UCSD-AML1 (cell line): ENCODE results near the gene SALL1.

Experiments
- DNase-seq: peaks from one replicate; lab custom pipeline; 2025; ENCODE audit not compliant: unreplicated experiment; lab: John Stamatoyannopoulos, UW

Gene SALL1

DNA sequence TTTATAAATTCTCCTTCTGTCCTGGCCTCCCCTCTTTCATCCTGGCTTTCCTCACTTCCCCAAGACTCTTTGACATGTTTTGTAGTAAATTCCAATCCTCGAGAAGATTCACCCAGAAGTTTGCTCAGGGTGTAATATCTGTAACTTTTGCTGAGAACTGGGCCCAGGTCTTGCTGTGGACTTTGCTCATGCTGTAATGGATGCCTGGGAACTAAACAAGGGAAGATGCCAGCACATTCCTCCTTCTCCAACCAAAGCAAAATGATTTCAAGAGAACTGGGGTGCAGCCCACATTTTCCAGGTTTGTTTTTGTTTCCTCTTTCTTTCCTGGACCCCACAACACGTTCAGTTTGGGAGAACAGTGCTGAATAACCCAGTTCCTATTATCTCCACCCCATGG lies 6.6 kb upstream of the SALL1 start:
- no peak for DNase-seq

GRCh38 chr16:51156807-51157200 lies 5.7 kb upstream of the SALL1 start:
- no peak for DNase-seq

GRCh38 chr16:51155820-51156806 lies 5.0 kb upstream of the SALL1 start:
- no peak for DNase-seq

GRCh38 chr16:51155199-51155607 lies 4.1 kb upstream of the SALL1 start:
- DNase-seq: no peak

- no peak for DNase-seq
Measured at GRCh38 chr16:51154271-51155171, 3.5 kb upstream of the SALL1 start.

- DNase-seq: no peak
Measured at GRCh38 chr16:51153577-51154031, 2.5 kb upstream of the SALL1 start.

DNA sequence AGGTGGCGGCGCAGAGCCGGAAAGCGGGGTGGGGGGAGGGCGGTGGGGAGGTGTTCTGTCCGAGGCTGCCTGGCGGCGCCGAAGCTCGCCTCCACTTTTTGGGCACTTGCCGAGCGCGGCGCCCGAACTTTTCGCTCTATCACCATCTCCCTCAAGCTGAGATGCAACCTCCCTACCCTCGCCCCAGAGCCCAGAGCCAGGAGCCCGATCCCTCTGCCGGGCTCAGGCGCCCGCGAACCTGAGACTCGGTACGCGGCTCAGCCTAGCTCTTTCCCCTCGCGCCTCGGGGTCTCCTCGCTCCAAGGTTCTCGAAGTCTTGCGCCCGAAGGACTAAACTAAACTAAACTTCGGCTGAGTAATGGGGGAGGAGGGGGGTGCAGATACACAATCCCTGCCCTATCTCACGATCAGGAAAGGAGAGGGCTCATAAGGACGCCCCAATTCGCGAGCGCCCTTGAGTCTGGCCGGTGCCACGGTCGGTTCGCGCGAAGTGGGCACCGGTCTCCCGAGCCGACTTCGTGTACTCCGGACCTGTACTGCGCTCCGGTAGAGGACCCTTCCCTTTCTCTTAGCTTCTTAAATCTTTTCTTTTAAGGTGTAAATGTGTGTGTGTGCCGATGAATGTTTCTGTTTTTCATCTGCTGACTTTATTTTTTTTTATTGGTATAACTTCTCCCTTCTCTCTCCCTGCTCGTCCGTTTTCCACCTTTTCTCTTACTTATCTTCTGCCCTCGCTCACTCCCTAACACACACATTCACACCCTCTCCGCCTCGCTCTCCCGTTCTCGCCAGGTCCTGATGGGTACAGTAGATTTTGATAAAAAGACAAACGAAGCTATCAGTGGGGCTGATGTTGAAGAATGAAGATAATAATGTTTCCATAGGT lies 1.9 kb upstream of the SALL1 start:
- DNase-seq: no peak

DNA sequence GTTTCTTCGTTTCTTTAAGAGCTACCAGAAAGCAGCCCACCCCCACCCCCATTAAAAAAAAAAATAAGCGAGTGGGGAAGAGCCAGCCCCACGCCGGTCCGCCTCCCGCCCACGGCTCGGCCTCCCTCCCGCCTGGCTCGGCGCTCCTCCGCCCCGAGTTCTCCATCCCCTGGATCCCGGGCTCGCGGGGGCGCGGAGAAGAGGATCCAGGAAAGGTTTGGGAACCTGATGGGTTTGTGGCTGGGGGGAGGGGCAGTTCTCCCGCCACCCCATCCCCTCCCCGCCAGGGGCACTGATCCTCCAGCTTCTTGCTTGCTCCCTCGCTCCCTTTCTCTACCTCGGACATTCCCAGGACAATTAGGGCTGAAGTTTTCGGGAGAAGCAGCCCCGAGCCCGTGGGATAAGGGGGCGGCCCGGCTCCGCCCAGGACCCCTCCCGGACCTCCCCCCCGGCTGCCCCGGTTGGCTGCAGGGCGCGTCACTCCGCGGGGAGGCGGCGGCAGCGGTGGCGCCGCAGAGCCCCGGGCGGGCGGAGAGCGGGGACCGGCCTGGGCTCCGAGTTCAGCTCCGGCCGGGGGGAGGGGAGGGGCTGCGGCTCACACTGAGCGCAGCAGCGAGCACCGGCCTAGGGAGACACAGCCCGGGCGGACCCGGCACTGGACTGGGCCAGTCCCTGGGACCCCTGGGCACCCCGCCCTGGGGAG lies 1.0 kb upstream of the SALL1 start:
- DNase-seq: no peak

DNA sequence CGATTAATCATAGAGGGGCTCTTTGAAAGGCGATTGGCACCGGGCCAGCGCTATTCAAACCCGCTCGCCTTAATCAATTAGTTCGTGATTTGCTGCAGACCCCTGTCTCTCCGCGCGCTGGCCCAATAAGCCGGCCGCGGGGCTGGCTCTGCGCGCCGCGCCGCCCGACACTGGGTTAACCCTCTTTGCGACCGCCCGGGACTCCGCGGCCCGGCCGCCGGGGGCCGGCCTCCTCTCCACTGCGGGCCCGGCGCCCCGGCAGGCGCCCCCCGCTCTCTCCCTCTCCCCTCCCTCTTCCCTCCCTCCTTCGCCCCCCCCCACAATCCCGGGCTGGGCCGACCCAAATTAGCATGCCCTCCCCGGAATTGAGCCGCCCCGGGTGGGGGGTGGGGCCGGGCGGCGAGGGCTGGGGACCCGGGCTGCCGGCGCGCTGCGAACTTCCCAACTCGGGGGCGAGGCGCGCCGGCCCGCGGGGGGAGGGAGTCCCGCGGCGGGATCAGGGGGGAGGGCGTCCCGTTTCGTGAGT lies 428 bp upstream of the SALL1 start:
- no peak for DNase-seq

GRCh38 chr16:51150165-51150887 lies 744 bp downstream of the SALL1 start:
- no peak for DNase-seq

DNA sequence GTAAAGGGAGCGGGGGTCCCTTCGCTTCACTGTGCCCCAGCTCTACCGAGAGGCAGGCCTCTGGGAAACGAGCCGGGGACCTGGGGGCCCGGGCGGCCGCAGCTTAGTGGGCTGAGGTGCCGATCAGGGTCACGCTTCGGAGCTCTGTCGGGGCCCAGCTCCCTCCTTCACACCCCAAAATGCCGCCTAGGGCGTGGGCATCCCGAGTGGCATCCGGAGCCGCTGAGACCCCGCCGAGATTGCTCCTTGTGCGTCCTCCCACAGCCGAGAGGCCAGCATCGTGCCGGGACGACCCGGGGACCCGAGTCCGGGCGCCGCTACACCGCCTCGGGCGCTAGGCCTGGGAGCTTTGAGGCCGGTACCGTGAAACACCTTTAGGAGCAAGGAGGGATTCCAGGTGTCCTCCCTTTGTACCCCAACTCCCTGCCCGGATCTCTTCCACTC lies 1.3 kb downstream of the SALL1 start:
- no peak for DNase-seq

- no peak for DNase-seq
Measured at GRCh38 chr16:51149251-51149661, 1.8 kb downstream of the SALL1 start.

DNA sequence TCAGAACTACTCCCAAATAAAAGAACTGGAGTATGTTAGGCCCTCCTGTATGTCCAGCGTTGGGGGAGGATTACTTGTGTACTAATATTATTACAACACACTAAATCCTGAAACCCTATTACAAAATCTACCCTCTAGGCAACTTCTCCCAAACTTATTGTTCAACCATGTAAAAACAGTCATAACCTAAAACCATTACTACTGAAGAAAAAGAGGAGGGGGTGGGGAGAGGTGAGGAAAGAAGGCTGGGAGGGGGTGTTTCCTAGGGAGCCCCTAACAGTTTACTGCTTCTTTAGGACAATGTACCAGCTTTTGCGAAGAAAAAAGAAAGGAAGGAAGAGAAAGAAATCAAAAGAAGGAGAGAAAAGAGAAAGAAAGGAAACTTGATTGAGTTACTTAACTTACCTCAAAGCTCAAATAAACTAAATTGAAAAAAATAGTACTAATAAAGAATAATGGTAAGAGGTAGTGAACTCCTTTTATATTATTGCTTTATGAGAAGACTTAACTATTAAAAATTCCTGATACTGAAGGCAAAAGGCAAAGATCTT lies 2.3 kb downstream of the SALL1 start:
- DNase-seq: no peak

DNA sequence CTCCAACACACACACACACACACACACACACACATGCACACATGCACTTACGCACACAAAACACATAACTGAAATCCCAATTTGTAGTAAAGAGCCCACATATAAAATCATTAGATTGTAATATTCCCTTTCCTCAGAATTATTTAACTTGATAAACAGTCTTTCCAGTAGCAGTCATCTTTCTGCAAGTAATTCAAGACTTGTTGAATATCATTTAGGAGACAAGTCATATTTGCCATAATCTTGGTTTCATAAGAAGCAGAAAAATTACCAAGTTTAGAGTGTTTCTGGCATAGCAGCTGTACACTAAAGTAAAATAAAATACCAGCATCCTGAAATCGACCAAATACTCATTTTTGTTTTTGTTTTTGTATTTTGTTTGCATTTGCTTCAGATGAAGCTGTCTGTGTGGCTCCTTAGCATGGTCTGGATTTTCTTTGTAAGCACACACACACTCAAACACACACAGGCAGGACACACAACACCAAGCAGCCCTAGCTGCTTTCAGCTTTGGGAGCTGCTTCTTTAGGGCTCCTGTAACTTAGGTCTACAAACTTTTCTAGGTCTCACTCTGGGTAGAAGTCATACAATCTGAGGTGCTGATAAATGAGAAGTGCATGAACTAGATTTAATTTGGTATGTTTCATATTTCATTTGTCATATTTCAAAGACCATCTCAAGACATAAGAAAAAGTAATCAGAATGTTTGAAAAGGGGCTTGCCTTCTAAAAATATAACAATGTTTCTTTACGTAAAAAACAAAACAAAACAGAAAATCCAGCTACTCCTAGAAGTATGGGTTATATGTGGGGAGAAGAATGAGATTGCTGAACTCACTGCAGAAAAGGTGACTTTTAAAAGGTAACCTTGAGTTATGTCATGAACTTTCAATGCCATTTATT lies 3.0 kb downstream of the SALL1 start:
- no peak for DNase-seq

DNA sequence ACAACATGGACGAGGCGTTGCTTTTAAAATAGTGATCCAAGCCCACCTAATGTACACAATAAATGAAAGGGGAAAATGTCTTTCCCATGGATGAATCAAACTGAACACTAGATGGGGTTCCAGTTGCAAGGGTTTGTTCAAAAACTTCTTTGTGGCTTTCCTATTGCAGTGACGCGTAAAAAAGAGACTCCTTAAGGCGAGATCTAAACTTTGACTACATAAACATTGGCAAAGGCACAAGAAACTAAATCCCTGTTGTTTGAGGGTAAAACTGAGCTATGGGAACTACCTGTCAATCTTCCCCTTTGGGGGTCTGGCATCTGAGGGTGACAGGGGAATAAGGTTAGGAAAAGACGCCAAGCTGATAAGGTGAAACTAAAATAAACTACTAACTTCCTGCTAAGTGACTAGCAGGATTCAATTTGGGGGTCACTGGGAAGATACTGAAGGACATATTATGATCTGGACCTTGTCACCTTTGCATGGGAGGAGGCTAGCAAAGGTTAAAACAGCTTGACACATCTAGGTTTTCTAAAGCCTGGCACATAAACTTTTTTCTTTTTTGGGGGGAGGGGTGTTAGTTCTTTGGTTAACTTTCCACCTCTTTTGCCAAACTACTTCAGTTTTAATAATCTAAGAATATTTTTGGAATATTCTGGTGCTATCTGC lies 4.7 kb downstream of the SALL1 start:
- no peak for DNase-seq

DNA sequence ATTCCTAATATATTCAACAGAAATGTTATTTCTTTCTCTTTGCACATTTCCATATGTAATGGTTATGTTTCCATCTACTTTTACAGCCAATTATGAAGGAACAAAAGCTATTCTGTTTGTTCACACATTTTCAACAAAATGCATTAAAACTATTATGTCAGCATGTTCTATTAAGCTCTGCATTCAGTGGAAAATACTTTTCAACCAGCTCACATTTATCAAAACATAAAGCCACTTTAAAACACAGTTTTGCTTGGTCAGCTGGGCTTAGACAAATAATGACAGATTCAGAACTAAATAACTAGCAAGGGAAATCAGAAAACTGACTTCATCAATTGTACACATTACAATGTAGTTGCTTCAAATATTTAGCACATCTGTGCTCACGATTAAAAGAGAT lies 6.9 kb downstream of the SALL1 start:
- DNase-seq: no peak
